Measurements from ENCODE around the gene CCDC83. TPM values are rescaled to one million over a fixed set of nuclear protein-coding genes. Genes with fewer than 3 reads are reported as not detected.
"Not testable (repeated sequence)": the region's sequence is repeated elsewhere in the genome, so short reads cannot be mapped to it uniquely, and the experiment has no call there.

Gene CCDC83
- total and polyA plus RNA-seq, 2 donors (not counting 3 experiments of a cell fraction or from before 2014, with no cell fraction given) = not detected

DNA sequence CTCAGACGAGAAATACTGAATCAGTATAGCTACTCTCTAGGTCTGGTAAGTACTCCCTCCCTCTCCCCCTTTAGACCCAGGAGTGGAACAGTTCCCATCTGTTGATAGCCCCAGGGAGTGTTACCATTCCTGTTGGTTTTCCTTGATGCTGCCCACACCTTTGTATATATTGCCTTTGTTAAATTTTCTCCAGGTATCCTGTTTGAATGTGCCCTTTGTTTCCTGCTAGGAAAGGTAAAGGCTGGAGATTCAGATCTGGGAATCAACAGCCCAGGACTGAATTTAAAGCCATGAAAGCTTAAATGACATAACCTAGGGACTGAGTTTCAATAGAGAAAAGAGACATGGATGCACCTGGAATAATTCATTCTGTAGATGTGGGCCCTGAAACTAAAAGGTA is 68.3 kb downstream of the CCDC83 start:
- ChIA-PET POLR2A (no interaction called here), CTCF (interaction anchor here (0.6 kb wide), 1 partner anchor 42 kb away, joined by 3 read pairs; no protein-coding TSS in a partner anchor)
- no peaks in the 10 kb centered on the region for H3K9me3 ChIP-seq (replicated peaks; ENCODE audit: control insufficient read depth, insufficient read depth, low read length)
- H3K9ac ChIP-seq (replicated peaks; ENCODE audit: extremely low read depth, insufficient read depth, low read length) = no peak overlapping the region
- intact Hi-C loops (cut with micrococcal nuclease) (no loop called here), dilution Hi-C loops (cut with MboI; ENCODE audit: extremely low pct_ligation_motif_present, low sequenced_read_pairs) (no loop called here)
- no peaks in the 10 kb centered on the region for H3K4me1 ChIP-seq (ENCODE audit: control insufficient read depth, extremely low read depth, insufficient read depth, low read length)
- TF ChIP-seq CTCF (IDR thresholded peaks at IDR 0.05; ENCODE audit: extremely low read depth in 1 of 2, insufficient read depth in 1 of 2, low read depth in 1 of 2, low read length in 2 of 2) (no peak), EZH2 (IDR thresholded peaks at IDR 0.05; ENCODE audit: borderline replicate concordance, low read depth, low read length, severe bottlenecking) (no peak), JUN (IDR thresholded peaks at IDR 0.05; ENCODE audit: borderline replicate concordance, insufficient read depth, insufficient read length, low read depth) (no peak), POLR2AphosphoS5 (IDR thresholded peaks at IDR 0.05; ENCODE audit: insufficient read depth, low read depth, low read length) (no peak), MYC (IDR thresholded peaks at IDR 0.05; ENCODE audit: low read depth, low read length) (no peak), POLR2A (IDR thresholded peaks at IDR 0.05; ENCODE audit: low read depth, low read length) (no peak), GATA2 (IDR thresholded peaks at IDR 0.05; ENCODE audit: insufficient read depth, insufficient read length, low read depth, low read length) (no peak), FOS (IDR thresholded peaks at IDR 0.05; ENCODE audit: borderline replicate concordance, insufficient read depth, low read length) (no peak)
- TF ChIP-seq, protein P1, sequence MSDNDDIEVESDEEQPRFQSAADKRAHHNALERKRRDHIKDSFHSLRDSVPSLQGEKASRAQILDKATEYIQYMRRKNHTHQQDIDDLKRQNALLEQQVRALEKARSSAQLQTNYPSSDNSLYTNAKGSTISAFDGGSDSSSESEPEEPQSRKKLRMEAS (IDR thresholded peaks at IDR 0.05; ENCODE audit: insufficient read depth, insufficient read length) = no peak
- H3K4me2 ChIP-seq (ENCODE audit: insufficient read depth, low read length) = no peak overlapping the region
- no peaks in the 10 kb centered on the region for H3K9me1 ChIP-seq (replicated peaks; ENCODE audit: control insufficient read depth, extremely low read depth, insufficient read depth, low read length)
- H3K36me3 ChIP-seq (ENCODE audit: control insufficient read depth in 2 of 2, extremely low read depth in 1 of 2, insufficient read depth in 2 of 2, low read length in 2 of 2) = no peaks in the 10 kb centered on the region
- H3K27me3 ChIP-seq (ENCODE audit: control insufficient read depth in 2 of 2, insufficient read depth in 2 of 2, low read length in 2 of 2) = peaks cover 13 to 20% of the 10 kb centered on the region in 2 experiments
- no peaks in the 10 kb centered on the region for H3K79me2 ChIP-seq (ENCODE audit: control insufficient read depth, insufficient read depth, low read length)
- BruUV-seq (replicated peaks) = no TSS peak
- no peak overlapping the region for H2AFZ ChIP-seq (ENCODE audit: low read depth, low read length)
- H3K4me3 ChIP-seq (replicated peaks in 1 of 3; ENCODE audit: insufficient read depth in 1 of 3, low read depth in 1 of 3, low read length in 3 of 3) = no peak overlapping the region
- DNase-seq (ENCODE audit: low read depth, low spot score) (no peak), FAIRE-seq (no peak)
- H4K20me1 ChIP-seq (replicated peaks; ENCODE audit: control insufficient read depth, extremely low read depth, insufficient read depth, low read length) = no peaks in the 10 kb centered on the region
- H3K27ac ChIP-seq (ENCODE audit: insufficient read depth, low read depth, low read length) = no peak overlapping the region

DNA sequence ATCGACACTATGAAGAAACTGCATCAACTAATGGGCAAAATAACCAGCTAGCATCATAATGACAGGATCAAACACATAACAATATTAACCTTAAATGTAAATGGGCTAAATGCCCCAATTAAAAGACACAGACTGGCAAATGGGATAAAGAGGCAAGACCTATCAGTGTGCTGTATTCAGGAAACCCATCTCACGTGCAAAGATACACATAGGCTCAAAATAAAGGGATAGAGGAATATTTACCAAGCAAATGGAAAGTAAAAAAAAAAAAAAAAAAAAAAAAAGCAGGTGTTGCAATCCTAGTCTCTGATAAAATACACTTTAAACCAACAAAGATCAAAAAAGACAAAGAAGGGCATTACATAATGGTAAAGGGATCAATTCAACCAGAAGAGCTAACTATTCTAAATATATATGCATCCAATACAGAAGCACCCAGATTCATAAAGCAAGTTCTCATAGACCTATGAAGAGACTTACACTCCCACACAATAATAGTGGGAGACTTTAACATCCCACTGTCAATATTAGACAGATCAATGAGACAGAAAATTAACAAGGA is 71.6 kb downstream of the CCDC83 start:
- CTCF ChIA-PET = interaction anchor here (1.1 to 1.4 kb wide), 2 partner anchors 63 to 72 kb away, joined by 3 read pairs; partner anchors contain the start of gene CCDC83
- H3K9me1 ChIP-seq (replicated peaks; ENCODE audit: control insufficient read depth, extremely low read depth, insufficient read depth, low read length); H4K20me1 ChIP-seq (replicated peaks; ENCODE audit: control insufficient read depth, extremely low read depth, insufficient read depth, low read length); DNase-seq (ENCODE audit: low read depth, low spot score); H3K4me3 ChIP-seq (replicated peaks in 1 of 3; ENCODE audit: insufficient read depth in 1 of 3, low read depth in 1 of 3, low read length in 3 of 3); H3K9me3 ChIP-seq (replicated peaks; ENCODE audit: control insufficient read depth, insufficient read depth, low read length); FAIRE-seq; H3K4me1 ChIP-seq (ENCODE audit: control insufficient read depth, extremely low read depth, insufficient read depth, low read length); H3K4me2 ChIP-seq (ENCODE audit: insufficient read depth, low read length); H2AFZ ChIP-seq (ENCODE audit: low read depth, low read length); H3K36me3 ChIP-seq (ENCODE audit: control insufficient read depth in 2 of 2, extremely low read depth in 1 of 2, insufficient read depth in 2 of 2, low read length in 2 of 2); H3K79me2 ChIP-seq (ENCODE audit: control insufficient read depth, insufficient read depth, low read length); H3K9ac ChIP-seq (replicated peaks; ENCODE audit: extremely low read depth, insufficient read depth, low read length); BruUV-seq (replicated peaks); intact Hi-C loops (cut with micrococcal nuclease); H3K27ac ChIP-seq (ENCODE audit: insufficient read depth, low read depth, low read length); dilution Hi-C loops (cut with MboI; ENCODE audit: extremely low pct_ligation_motif_present, low sequenced_read_pairs); POLR2A ChIA-PET: not testable (repeated sequence)
- peaks cover 11 to 15% of the 10 kb centered on the region in 2 experiments for H3K27me3 ChIP-seq (ENCODE audit: control insufficient read depth in 2 of 2, insufficient read depth in 2 of 2, low read length in 2 of 2)

Data from endothelial cell of umbilical vein (primary cell).